22Rv1 (cell line): ENCODE measurements around the gene CEP20.

Experiments
- CTCF ChIP-seq: fragments of 450-650 bp; IDR thresholded peaks from 2 replicates; pipeline ENCODE4 v1.5.1; 2017; ENCODE audit warnings: mild to moderate bottlenecking
- ZFX ChIP-seq: fragments of 450-650 bp; IDR thresholded peaks from 2 replicates; pipeline ENCODE4 v1.6.1; 2017; ENCODE audit warnings: antibody characterized with exemption, borderline replicate concordance

DNA sequence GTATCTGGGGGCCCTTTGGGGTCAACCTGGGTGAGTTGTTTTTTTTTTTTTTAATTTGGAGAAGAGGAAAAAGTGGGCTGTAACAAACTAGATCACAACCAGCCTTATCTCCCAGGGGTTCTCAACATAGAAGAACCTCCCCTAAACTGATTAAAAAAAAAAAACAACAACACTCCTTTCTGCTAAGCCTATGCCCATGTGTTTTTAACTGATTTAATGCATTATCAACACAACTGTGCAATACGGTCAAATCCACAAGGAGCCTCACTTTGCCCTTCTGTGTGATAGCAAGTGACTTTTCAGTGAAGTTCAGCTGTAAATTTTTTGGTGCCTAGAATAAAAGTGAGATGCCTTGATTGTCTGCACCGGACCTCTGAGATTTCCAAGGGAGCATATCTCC is 32.2 kb downstream of the CEP20 start:
- TF ChIP-seq CTCF (no peak), ZFX (no peak)
